ENCODE data around the gene ATG9A. TPM values are rescaled to one million over a fixed set of nuclear protein-coding genes. Genes with fewer than 3 reads are reported as not detected.
A peak's percentile ranks its signal among the peaks of the same experiment; 100 is the strongest.

The ATG9A gene
- total and polyA plus RNA-seq, 9 of the 15 experiments (the other 6 are each of a cell fraction or from before 2014, with no cell fraction given), result 0.25 to 65.6 (median 23.4) TPM

GRCh38 chr2:219278655-219279150 is 49.3 kb upstream of the ATG9A start (continued):
- TF ChIP-seq ZNF316 (IDR thresholded peaks at IDR 0.05) (peak; percentile 25; the same call in 1 of the 2 replicates), MGA (IDR thresholded peaks at IDR 0.05) (peak; percentile 24; the same call in 1 of the 2 replicates), NBN (IDR thresholded peaks at IDR 0.05; ENCODE audit: low read depth) (peak; percentile 28; the same call in 1 of the 2 replicates), ZNF778 (CRISPR knock-in tag; IDR thresholded peaks at IDR 0.05) (no peak), C11orf30 (IDR thresholded peaks at IDR 0.05; ENCODE audit: low read depth) (peak; percentile 58; the same call in 1 of the 2 replicates), HMBOX1 (IDR thresholded peaks at IDR 0.05) (0 out of 2 replicates have a peak, but pooled peaks have one; percentile 49), POLR2A (conservative IDR thresholded peaks at IDR 0.05) (peak; percentile 62), PHF8 (IDR thresholded peaks at IDR 0.05; ENCODE audit: borderline replicate concordance, low read length) (peak; percentile 33; the same call in 1 of the 2 replicates), MITF (IDR thresholded peaks at IDR 0.05) (peak; percentile 53; the same call in 1 of the 2 replicates), PKNOX1 (IDR thresholded peaks at IDR 0.05) (peak; percentile 85; the same call in 1 of the 2 replicates)
